ENCODE measurements around the gene TTC28.

TTC28 gene

GRCh38 chr22:27995801-27996528 is 683.7 kb downstream of the TTC28 start:
- no peak for DNase-seq

GRCh38 chr22:27994481-27995331 is 684.9 kb downstream of the TTC28 start:
- no peak for DNase-seq

DNA sequence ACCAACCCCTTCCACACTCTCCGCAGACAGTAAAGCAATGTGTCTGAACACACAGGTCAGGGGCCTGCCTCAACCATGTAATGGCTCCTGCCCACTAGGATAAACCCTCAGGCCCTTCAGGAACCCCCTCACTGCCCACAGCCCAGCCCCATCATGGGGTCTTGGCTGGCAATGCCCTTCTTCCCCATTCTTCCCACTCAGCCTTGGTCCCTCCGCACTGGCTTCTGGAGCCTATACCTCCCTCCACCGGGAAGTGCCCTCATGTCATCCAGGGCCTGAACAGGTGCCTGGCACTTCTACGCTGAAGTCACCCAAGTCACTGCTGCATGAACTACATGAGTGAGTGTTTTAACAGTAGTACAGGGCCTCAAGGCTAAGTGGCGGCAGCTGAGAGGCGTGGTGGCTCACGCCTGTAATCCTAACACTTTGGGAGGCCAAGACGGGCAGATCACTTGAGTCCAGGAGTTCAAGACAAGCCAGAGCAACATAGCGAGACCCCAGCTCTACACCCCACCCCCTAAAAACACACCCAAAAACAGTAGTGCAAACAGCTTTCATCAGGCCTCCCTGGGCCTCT is 685.8 kb downstream of the TTC28 start:
- DNase-seq = no peak

DNA sequence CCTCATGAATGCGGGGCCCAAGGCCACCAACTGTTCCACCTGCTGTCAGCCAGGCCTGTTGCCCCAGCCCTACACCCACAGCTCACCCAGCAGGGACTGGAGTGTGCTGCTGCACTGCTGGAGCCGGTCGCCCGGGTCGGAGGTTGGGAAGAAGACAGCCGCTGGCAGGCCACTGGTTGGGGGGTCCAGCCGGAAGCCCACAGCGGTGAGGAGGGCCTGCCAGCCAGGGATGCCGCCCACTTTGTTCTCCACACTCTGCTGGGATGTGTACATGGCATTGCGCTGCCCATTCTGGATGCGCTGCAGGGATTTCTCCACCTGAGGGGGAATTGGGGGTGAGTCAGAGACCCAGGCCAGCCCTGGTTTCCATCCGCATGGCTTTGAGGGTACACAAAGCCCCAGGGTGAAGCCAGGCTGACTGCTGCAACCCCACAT is 686.4 kb downstream of the TTC28 start:
- no peak for DNase-seq

DNA sequence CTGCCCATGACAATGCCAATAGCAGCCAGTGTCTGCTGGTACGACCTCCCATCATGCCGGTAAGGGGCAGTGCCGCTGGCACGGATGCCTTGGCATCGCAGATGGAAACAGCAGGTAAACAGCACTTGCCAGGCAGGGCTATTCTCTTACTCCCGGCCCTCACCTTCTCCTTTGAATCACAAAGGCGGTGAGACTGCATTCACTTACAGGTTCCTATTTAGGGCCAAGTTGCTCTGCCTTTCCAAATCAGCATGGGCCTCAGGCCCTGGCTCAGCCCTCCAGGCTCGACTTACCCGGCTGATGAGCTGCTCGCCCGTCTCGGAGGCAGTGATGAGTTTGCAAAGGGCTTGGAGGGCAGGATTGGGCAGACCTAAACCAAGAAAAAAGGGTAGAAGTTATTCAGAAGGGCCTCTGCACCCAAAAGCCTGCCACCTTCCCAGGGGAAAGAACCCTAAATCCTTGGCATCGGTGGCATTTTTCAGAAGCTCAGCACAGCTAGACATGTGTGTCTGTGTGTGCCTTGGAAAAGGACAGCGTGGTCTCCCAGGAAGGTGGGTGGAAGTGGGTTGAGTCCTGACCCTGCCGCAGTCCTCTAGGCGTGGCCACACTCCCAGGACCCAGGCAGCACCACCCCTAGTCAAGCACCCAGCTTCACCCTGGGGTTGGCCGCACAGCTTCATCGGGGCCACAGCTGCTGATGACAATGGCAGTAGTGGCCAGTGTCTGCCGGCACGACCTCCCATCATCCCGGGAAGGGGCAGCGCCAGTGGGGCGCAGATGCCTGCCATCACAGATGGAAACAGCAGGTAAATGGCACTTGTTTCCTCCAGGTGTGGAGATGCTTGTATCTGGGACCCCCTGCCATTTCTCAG is 687.1 kb downstream of the TTC28 start:
- DNase-seq = no peak

DNA sequence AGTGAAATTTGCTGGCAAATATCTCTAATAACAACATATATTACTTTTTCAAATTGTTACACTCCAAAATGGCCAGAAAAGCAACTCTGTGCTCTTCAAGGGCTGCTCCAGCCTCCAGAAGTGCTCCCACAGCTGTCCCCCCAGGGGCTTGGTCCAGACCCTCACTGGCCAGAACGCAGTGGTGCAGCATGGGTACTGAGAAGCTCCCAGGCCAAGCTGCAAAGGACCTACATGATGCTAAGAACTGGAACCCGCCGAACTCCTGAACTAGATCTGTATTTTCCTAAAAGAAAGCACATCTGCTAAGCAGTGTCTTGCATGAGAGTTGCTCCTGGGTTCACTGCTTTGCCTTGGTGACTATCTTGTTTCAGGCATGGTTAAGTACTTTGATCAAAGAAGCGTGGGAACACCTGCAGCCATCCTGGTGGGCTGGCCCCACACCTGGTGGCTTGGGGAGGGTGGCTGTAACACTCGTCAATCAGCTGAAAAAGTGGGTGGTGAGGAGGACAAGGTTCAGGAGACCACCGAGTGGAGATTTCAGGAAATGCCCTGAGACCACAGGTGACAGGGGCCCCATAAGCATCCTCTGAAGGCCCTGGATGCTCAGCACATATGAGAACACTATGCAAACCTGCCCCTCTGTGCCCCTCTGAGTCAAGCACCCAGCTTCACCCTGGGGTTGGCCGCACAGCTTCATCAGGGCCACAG is 687.9 kb downstream of the TTC28 start:
- no peak for DNase-seq

DNA sequence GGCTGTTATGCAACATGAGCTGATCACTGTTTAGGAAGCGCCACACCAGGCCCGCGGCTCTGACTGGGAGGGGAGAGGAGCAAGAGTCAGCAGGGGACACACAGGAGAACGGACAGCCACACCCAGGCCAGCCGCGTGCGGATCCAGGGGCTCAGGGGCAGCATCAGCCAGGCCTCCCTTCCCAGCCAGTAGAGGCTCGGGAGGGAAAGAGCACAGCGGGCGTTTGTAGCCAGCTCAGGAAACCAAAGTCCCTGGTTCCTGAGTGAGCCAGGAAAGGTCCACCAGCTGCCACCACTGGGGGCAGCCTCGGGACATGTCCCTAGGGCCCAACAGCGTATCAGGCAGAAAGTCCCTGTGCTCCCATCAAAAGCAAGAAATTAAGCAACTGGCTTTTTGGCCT is 688.8 kb downstream of the TTC28 start:
- DNase-seq = no peak

DNA sequence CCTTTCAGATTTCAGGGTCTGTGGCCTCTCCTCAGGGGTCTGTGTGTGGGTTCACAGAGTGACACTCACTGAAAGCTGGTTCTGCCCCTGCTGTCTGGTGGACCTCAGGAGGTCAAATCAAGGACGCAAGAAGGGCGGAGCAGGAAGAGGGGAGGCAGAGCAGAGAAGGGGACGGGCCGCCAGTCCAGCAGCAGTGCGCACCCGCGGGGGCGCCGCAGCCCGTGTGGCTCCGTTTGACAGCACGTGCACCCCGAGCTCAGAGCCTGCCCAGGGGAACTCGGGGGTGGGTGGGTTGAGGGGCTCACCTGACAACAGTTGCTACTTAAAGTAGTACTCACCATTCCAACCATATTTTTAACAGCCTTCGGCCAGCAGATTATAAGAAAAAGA is 689.2 kb downstream of the TTC28 start:
- DNase-seq = no peak

DNA sequence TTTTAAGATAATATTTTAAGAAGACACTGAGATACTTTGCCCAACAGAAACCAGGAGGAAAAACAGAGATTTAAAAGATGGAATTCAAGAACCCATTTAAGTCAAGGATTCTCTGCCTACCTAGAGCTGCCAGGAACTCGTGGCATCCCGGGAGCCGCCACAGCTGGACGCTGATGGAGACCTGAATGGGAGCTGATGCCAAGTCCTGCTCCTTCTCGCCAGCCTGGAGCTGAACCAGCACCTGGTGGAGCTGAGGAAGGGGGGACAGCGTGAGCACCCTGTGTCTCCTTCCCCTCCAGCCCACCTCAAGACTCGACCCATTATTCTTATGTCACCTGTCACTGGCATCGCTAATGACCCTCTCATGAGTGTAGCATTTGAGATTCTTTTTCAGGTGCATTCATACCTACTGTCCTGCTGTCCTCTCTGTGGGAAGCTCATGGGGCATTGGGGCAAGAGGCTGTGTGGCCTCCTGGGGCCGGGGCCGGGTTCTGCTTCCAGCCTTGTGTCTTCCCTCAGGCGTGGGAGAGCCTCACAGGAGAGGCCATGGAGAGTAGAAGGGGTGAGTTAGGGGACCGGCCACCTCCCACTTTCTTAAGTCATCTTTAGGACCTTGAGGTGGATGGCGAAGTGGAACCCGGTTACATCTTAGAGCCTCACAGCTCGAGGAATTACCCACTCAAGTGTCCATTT is 689.7 kb downstream of the TTC28 start:
- no peak for DNase-seq

- DNase-seq = no peak
These were observed 690.9 kb downstream of the TTC28 start for GRCh38 chr22:27988704-27989103.

DNA sequence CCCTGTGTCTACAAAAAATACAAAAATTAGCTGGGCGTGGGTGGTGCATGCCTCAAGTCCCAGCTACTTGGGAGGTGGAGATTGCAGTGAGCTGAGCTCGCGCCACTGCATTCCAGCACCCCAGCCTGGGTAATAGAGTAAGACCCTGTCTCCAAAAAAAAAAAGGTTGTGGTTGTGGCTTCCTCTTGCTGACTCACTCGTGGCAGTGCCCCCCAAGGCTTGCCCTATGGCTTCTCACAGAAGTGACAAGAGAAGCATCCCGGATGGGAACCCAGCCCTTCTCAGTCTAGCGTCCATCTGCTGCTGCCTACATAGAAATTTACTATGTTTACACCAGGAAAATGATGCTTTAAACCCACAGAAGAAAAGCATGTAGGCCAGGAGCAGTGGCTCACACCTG is 692.1 kb downstream of the TTC28 start:
- DNase-seq = no peak

GRCh38 chr22:27986937-27987336 is 692.7 kb downstream of the TTC28 start:
- DNase-seq = no peak

- no peak for DNase-seq
These were observed 693.2 kb downstream of the TTC28 start for GRCh38 chr22:27986459-27986858.

- no peak for DNase-seq
These were observed 694.0 kb downstream of the TTC28 start for GRCh38 chr22:27985323-27986275.

GRCh38 chr22:27984723-27985122 is 694.9 kb downstream of the TTC28 start:
- DNase-seq = no peak

GRCh38 chr22:27984001-27984695 is 695.5 kb downstream of the TTC28 start:
- no peak for DNase-seq

GRCh38 chr22:27983361-27983791 is 696.3 kb downstream of the TTC28 start:
- DNase-seq = no peak

- no peak for DNase-seq
These were observed 696.9 kb downstream of the TTC28 start for GRCh38 chr22:27982630-27983180.

GRCh38 chr22:27982106-27982505 is 697.5 kb downstream of the TTC28 start:
- DNase-seq = no peak

Data from DMS79 treated with DMSO at 0.1 percent for 48 hours (cell line).